ENCODE data around the gene BAG5.

BAG5 gene

DNA sequence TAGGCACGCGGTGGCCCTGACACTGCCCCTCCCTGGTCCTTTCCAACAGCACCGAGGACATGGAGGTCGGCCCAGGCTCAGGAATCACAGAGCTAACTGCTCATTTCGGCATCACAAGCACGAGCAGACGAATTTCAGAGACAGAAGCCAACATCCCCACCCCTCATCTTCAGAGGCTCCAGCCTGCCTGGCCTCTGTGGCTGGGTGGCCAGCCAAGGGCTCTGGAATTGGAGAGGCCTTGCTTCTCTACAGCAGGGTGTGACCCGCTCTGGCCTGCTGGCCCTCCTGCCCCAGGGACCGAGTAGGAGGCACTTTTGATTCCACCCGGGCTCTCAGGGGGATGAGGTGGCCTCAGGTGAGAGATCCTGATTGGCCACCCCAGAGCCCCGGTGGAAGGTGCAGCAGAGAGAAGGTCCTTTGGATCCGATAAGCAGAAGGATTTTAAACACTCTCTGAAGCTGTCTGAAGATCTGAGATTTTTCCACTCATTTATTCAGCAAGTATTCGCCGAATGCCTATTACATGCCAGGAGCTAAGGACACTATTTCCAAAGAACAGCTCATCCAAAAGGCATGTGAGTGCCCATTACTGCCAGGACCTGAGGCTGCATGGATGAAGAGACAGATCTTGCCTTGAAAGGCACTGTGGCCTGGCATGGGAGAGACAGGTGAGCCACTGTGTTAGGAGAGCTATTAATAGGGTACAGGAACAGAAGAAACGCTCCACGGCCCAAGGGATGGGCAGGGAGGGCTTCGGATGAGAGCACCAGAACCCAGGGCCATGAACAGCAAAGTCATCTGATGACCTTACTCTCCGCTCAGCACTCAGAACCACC, 10.2 kb downstream of the BAG5 start:
- H3K4me3 ChIP-seq (ENCODE audit: low read depth, low read length): no peak overlapping the region
- in situ Hi-C loops (cut with HindIII; ENCODE audit: low sequenced_read_pairs): no loop called here
- DNase-seq (ENCODE audit: low read depth): peak; percentile 23
- TF ChIP-seq, protein P1, sequence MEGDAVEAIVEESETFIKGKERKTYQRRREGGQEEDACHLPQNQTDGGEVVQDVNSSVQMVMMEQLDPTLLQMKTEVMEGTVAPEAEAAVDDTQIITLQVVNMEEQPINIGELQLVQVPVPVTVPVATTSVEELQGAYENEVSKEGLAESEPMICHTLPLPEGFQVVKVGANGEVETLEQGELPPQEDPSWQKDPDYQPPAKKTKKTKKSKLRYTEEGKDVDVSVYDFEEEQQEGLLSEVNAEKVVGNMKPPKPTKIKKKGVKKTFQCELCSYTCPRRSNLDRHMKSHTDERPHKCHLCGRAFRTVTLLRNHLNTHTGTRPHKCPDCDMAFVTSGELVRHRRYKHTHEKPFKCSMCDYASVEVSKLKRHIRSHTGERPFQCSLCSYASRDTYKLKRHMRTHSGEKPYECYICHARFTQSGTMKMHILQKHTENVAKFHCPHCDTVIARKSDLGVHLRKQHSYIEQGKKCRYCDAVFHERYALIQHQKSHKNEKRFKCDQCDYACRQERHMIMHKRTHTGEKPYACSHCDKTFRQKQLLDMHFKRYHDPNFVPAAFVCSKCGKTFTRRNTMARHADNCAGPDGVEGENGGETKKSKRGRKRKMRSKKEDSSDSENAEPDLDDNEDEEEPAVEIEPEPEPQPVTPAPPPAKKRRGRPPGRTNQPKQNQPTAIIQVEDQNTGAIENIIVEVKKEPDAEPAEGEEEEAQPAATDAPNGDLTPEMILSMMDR (IDR thresholded peaks at IDR 0.05; ENCODE audit: low read depth, low read length, missing control alignments): no peak

GRCh38 chr14:103551338-103551762, 11.1 kb downstream of the BAG5 start:
- in situ Hi-C loops (cut with HindIII; ENCODE audit: low sequenced_read_pairs): no loop called here
- no peak overlapping the region for H3K4me3 ChIP-seq (ENCODE audit: low read depth, low read length)
- TF ChIP-seq, protein P1 (IDR thresholded peaks at IDR 0.05; ENCODE audit: low read depth, low read length, missing control alignments): no peak
- no peak for DNase-seq (ENCODE audit: low read depth)

DNA sequence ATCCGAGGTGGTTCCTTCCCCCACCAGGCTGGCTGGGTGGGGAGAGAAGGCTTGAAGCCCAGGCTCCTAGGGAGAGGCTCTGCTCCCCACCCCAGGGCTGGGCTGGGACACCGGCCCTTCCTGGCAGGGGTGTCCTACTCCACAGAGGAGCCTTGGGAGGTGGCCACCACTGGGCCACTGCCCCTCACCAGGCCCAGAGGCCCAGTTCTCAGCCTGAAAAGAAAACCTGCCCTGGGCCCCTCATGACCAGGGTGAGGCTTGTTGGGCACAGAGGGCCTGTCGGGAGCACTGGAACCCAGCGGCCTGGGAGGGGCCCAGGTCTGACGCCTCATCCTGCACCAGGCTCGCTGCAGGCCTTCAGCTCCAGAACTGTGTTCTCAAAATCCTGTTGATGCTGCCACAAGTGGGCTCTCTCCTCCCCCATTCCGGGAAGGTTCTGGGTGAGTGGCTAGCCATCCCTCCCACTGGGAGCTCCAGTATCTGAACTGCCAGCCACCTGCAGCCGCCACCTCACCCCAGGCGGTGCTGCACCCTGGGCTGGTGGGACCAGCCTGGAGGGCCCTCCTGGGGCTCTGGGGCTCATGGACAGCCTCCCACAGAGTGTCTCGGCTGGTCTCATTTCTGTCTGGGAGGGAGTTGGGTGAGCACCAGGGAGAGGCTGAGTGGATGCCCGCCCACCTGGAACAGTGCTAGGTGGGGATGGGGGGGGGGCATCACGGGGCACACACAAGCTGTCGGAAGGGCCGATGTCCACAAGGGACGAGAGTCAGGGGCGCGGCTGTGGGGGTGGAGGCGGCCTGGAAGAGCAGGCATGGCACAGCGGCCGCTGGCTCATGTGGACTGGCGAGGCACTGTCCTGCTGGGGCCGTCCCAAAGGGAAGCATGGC, 11.8 kb downstream of the BAG5 start:
- TF ChIP-seq, protein P1 (IDR thresholded peaks at IDR 0.05; ENCODE audit: low read depth, low read length, missing control alignments): no peak
- DNase-seq (ENCODE audit: low read depth): no peak
- in situ Hi-C loops (cut with HindIII; ENCODE audit: low sequenced_read_pairs): no loop called here
- no peak overlapping the region for H3K4me3 ChIP-seq (ENCODE audit: low read depth, low read length)

- no peak for DNase-seq (ENCODE audit: low read depth)
- H3K4me3 ChIP-seq (ENCODE audit: low read depth, low read length): no peak overlapping the region
- in situ Hi-C loops (cut with HindIII; ENCODE audit: low sequenced_read_pairs): no loop called here
Observed at GRCh38 chr14:103549361-103550311, 12.8 kb downstream of the BAG5 start.

GRCh38 chr14:103548463-103549351, 13.8 kb downstream of the BAG5 start:
- in situ Hi-C loops (cut with HindIII; ENCODE audit: low sequenced_read_pairs): no loop called here
- H3K4me3 ChIP-seq (ENCODE audit: low read depth, low read length): no peak overlapping the region
- no peak for DNase-seq (ENCODE audit: low read depth)
- TF ChIP-seq, protein P1 (IDR thresholded peaks at IDR 0.05; ENCODE audit: low read depth, low read length, missing control alignments): no peak

More at GRCh38 chr14:103549361-103550311, 12.8 kb downstream of the BAG5 start:
- TF ChIP-seq, protein P1 (IDR thresholded peaks at IDR 0.05; ENCODE audit: low read depth, low read length, missing control alignments): no peak
